AG09319 (cell line): Measurements from ENCODE around the gene CDCA4.
A peak's percentile ranks its signal among the peaks of the same experiment; 100 is the strongest.

Source experiments
- DNase-seq: peaks from one replicate; pipeline ENCODE4 v3.0.0-alpha.2; 2010; ENCODE audit warnings: low read depth; ENCODE audit errors: extremely low read depth
- CTCF ChIP-seq: IDR thresholded peaks from 2 replicates; pipeline ENCODE4 v1.5.1; 2011; ENCODE audit warnings: low read depth, mild to moderate bottlenecking, inconsistent platforms, low read length, moderate library complexity

The CDCA4 gene

GRCh38 chr14:105049753-105050550 is 29.1 kb upstream of the CDCA4 start:
- TF ChIP-seq CTCF: no peak
- DNase-seq: no peak

GRCh38 chr14:105047283-105048016 is 26.6 kb upstream of the CDCA4 start:
- no peak for TF ChIP-seq CTCF
- DNase-seq: no peak

- DNase-seq: no peak
- TF ChIP-seq CTCF: no peak
Observed at GRCh38 chr14:105046891-105047282, 26.0 kb upstream of the CDCA4 start.

GRCh38 chr14:105045710-105046326 is 24.9 kb upstream of the CDCA4 start:
- peak; percentile 43 for DNase-seq
- peak; percentile 90 for TF ChIP-seq CTCF

- no peak for TF ChIP-seq CTCF
- DNase-seq: no peak
Observed at GRCh38 chr14:105043641-105044040, 22.8 kb upstream of the CDCA4 start.

- TF ChIP-seq CTCF: no peak
- no peak for DNase-seq
Observed at GRCh38 chr14:105042813-105043212, 21.9 kb upstream of the CDCA4 start.
